Panc1 (cell line): ENCODE results near the gene KIAA1671.

Experiments used
- CTCF ChIP-seq: fragments of 450-650 bp; IDR thresholded peaks from 2 replicates; pipeline ENCODE4 v1.5.1; 2017; ENCODE audit warnings: mild to moderate bottlenecking
- POLR2AphosphoS5 ChIP-seq: IDR thresholded peaks from 2 replicates; pipeline ENCODE4 v1.6.1; 2012; ENCODE audit warnings: mild to moderate bottlenecking, low read depth, low read length, moderate library complexity

- TF ChIP-seq CTCF, result no peak
- no peak for TF ChIP-seq POLR2AphosphoS5
Observed at GRCh38 chr22:25091458-25091857, 138.9 kb downstream of the KIAA1671 start.
